GM11168 (cell line): ENCODE results near the gene BTG2.
"Not testable (repeated sequence)": the region's sequence is repeated elsewhere in the genome, so short reads cannot be mapped to it uniquely, and the experiment has no call there.

Experiments
- in situ Hi-C: fragments of 300-500 bp; cut with MboI; formaldehyde crosslinking; loops from one replicate; pipeline ENCODE4 v1.12.0; 2022; ENCODE audit warnings: low sequenced_read_pairs; ENCODE audit not compliant: unreplicated experiment

The BTG2 gene

GRCh38 chr1:203308328-203308922 is 3.1 kb downstream of the BTG2 start:
- in situ Hi-C loops: no loop called here

- in situ Hi-C loops: no loop called here
These were observed 3.6 kb downstream of the BTG2 start for GRCh38 chr1:203308923-203309331.

- in situ Hi-C loops: no loop called here
These were observed 6.3 kb downstream of the BTG2 start for GRCh38 chr1:203311368-203312301.

DNA sequence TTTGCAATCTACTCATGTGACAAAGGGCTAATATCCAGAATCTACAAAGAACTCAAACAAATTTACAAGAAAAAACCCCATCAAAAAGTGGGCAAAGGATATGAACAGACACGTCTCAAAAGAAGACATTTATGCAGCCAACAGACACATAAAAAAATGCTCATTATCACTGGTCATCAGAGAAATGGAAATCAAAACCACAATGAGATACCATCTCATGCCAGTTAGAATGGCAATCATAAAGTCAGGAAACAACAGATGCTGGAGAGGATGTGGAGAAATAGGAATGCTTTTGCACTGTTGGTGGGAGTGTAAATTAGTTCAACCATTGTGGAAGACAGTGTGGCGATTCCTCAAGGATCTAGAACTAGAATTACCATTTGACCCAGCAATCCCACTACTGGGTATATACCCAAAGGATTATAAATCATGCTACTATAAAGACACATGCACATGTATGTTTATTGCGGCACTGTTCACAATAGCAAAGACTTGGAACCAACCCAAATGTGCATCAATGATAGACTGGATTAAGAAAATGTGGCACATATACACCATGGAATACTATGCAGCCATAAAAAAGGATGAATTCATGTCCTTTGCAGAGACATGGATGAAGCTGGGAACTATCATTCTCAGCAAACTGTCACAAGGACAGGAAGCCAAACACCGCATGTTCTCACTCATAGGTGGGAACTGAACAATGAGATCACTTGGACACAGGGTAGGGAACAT is 8.9 kb downstream of the BTG2 start:
- in situ Hi-C loops: not testable (repeated sequence)

GRCh38 chr1:203316626-203317093 is 11.3 kb downstream of the BTG2 start:
- in situ Hi-C loops: no loop called here

- in situ Hi-C loops: no loop called here
These were observed 12.3 kb downstream of the BTG2 start for GRCh38 chr1:203317429-203318228.

GRCh38 chr1:203318229-203318517 is 12.9 kb downstream of the BTG2 start:
- in situ Hi-C loops: no loop called here

DNA sequence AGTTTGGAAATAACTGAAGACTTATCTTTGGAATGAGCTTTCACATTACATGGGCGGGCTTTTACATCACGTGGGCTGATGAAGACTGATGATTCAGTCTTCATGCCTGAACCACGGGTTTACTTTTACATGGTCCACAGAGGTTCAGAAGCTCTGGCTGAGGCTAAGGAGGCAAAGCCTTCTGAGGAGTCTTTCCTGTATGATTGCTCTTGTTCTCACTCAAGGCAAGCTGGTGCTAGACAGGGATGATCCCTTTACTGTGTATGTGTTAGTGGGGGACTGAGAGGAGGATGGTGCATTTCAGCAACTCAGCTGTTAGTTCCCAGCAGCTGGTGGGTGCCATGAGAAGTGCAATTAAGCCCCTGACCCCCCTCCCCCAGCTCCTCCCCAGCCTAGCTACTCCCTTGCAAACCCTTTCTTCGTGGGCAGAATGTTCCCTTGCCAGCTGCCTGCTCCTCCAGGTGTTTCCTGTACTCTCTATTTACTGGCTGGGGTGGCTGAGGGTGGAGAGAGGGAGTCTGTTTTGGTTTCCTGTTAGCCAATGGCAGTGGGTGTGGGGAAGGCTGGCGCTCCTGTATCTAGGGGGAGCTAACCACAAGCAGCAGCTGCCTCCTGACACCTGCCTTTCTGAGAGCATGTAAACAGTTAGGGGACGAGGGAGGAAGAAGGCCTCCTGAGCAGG is 15.4 kb downstream of the BTG2 start:
- in situ Hi-C loops: no loop called here

GRCh38 chr1:203321273-203322052 is 16.1 kb downstream of the BTG2 start:
- in situ Hi-C loops: no loop called here

DNA sequence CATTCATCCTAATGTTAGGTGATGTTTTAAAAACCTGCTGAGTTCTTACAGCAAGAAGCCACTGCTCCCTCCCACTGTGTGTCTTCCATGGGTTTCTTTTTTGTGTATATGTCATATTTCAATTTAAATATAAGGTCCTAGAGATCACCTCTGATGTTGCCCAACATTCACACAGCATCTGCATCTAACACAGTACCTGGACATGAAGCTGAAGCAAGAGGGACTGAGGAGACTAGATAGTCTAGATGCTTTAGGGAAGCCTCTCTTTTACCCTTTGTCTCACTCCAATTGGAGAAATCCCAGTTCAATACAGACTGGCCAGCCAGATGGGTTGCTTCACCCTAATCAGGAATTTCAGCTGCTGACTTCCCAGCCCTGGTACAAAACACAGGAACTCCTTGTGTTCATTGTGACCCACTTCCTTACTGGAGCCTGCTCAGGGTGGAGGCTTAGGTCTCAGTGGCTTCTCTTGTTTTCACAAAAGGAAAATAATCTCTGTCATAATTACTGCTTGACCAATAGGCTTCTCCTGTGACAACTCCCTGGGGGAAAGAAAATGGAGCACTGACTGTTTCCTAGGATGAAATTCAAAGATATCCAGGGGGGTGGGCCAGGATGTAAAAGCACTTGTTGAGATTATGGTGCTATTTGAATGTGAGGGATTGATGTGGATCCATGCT is 17.3 kb downstream of the BTG2 start:
- in situ Hi-C loops: no loop called here

DNA sequence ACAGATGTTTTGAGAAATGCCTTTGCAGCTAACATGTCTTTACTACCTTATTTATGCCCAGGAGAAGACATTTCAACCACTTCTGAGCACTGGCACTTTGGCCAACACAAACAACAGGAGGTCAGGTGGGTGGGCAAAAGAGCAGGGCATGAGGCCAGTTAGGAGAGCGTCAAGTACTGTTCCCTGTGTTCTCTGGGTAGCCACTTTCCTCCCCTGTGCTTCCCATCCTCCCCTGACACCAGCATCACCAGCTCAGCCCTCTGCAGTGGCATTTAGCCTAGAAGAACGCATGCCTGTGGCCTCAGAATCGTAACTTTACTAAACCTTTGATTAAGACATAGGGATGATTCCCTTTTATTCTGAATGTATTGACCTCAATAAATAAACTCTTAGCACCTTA is 18.3 kb downstream of the BTG2 start:
- in situ Hi-C loops: no loop called here

DNA sequence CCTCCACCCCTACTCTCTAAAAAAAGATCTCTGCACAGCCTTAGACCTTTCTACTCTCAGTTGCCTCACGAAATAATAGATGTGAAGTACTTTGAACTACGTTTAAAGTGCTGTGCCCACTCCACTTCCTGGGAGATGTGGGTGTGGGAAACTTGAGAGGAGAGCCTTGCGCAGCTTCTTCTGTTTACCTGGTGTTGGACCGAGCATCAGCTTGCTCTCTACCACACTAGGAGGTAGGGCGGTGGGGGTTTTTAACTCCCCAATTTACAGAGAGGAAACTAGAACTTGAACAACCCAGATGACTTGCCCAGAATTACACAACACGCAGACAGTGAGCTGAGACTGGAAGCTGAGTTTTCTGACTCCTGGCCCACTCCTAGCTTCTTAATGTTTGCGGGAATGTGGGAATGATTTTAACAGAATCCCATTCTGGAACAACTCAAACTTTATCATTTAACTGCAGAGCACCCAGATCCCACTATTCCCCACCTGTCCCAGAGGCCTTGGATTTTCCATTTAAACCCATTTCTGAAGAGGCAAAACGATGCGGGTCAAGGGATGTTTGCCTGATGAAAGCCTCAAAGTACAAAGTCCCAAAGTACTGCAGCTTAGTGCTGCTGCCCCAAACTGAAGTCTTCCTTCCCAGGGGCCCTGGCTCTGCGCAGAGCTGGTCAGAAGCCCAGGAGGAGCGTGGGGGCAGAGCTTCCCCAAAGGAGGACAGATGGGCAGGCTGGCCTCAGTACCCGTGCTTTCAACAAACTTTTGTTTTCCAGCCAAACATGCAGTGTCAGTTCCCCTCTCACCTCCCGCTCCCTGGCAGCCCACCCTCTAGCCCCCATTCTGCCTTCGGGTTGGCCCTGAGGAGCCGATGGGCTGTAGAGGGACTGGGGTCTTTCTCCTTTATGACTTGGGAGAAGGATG is 19.0 kb downstream of the BTG2 start:
- in situ Hi-C loops: no loop called here

DNA sequence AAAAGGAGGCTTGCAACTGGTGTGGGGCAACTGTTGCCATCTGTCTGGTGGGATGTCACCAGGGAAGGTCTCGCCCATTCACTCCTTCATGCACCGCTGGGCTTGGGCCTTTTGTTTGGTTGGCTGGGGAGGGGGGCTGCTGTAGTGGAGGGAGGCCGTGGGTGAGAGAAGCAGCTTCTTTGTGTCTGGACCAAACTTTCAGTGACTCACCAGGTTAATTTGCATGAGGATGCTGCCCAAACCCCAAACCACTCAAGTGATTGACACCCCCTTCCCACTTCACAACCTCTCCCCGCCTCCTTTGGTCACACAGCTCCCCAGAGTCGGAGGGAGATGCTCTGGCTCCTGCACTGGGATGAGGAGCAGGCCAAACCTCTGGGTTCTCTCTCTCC is 19.7 kb downstream of the BTG2 start:
- in situ Hi-C loops: no loop called here

GRCh38 chr1:203325418-203326091 is 20.2 kb downstream of the BTG2 start:
- in situ Hi-C loops: no loop called here

DNA sequence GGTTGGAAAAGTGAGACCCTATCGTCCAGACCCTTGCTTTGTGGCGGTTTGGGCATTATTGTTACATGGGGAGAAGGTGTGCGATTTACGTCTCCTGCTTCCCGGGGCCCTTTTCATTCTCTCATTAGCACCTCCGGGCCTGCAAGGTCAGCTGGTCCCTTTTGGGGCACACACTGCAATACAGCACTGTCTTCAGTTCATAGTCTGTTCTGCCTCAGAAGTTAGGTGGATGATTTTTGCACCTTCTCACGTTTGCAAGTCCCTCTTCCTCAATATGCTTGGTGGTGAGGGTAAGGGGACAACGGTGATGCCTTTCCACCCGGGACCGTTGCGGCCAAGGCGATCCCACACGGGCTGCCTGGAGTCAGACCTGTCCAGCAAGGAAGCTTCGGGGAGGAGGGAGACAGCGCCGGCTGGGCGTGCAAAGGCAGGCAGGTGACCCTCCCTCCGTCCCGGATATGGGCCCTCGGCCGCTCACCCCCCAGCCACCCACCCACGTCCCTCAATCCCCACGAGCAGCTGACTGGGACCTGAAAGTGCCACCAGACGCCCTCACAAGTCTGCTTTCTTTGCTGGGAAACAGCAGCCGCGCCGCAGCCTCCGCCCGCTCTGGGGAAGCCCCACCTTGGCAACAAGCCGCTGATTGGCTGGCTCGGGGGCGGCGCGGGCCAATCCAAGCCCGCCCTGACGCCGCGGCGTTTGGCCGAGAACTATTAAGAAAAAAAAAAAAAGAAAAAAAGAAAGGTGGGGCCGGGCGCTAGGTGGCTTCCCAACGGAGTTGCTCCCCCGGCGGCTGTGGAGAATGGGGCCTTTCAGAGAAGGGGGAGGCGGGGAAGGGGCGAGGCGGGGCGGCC is 21.7 kb downstream of the BTG2 start:
- in situ Hi-C loops: no loop called here
